ENCODE results near the gene SYK.

DNA sequence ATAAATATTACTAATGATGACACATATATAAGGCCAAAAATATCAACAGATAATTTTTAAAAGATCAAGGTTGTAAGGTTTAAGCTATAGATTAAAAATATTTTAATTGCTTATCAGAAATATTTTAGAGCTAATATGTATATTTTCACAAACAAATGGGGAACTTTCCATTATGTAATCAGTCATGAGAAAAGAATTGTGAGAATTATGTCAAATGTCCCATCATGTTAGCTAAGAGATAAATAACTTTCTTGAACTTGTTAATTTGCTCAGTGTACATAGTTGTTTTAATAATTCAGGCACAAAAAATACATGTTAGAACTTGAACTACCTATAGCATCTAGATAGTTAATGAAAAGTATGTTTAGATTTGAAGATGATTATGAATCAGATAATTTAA is 67.7 kb downstream of the SYK start:
- TF ChIP-seq, protein P1, sequence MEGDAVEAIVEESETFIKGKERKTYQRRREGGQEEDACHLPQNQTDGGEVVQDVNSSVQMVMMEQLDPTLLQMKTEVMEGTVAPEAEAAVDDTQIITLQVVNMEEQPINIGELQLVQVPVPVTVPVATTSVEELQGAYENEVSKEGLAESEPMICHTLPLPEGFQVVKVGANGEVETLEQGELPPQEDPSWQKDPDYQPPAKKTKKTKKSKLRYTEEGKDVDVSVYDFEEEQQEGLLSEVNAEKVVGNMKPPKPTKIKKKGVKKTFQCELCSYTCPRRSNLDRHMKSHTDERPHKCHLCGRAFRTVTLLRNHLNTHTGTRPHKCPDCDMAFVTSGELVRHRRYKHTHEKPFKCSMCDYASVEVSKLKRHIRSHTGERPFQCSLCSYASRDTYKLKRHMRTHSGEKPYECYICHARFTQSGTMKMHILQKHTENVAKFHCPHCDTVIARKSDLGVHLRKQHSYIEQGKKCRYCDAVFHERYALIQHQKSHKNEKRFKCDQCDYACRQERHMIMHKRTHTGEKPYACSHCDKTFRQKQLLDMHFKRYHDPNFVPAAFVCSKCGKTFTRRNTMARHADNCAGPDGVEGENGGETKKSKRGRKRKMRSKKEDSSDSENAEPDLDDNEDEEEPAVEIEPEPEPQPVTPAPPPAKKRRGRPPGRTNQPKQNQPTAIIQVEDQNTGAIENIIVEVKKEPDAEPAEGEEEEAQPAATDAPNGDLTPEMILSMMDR (IDR thresholded peaks at IDR 0.05) = no peak
- no peak for TF ChIP-seq ZFX (IDR thresholded peaks at IDR 0.05; ENCODE audit: borderline replicate concordance)
